ENCODE measurements around the gene HTRA1.
A peak's percentile ranks its signal among the peaks of the same experiment; 100 is the strongest.

The HTRA1 gene

DNA sequence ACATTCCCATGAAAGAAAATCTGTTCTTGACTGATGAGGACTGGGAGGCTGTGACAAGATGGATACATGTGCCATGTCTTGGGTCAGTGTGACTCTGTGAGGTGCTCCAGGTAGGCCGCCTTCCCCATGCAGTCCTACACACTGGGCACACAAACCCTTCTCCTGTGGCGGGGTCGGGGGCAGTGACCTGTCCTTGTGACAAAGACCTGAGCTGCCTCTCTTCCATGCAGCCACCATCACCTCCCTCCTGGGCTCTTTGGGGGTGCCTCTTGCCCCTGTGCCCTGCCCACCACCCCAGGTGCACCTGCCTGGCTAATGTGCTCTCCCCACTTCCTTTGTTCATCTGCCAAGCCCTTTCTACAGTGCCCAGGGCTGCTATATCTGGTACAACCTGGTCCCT is 63.5 kb downstream of the HTRA1 start:
- DNase-seq, result no peak

DNA sequence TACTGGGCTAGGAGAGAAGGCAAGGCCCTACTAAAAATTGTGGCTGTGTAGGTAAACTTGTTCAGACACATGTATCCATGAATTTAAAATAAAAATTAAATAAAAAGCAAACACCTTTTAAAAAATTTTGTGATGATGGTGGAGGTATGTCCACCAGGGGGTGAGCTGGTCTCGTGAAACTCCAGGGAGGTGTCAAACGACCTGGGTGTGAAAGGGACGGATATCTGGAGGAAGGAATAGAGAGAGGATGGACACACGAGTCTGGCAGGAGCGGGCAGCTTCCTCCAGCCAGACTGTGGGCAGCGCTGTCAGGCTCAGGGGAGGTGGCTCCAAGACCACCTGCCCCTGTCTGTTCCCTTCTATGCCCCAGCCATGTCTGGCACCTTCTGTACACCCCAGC is 64.4 kb downstream of the HTRA1 start:
- DNase-seq, result no peak

DNA sequence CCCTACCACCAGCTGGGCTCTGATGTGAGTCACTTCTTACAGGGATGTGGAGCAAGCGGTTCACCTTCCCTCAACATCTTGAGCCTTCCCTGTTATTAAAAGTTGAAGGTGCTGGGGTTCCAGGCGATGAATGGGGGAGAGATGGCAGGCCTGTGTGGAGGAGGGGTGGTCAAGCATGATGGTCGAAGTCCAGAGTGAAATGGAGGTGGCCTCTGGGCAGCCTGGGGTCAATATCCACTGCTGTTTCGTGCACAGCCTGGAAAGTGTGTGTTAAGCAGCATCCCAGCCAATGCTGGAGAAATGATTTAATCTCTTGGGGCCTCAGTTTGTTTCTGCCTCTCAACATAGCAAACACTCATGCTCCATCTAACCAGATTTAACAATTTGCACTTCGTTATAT is 65.5 kb downstream of the HTRA1 start:
- no peak for DNase-seq

DNA sequence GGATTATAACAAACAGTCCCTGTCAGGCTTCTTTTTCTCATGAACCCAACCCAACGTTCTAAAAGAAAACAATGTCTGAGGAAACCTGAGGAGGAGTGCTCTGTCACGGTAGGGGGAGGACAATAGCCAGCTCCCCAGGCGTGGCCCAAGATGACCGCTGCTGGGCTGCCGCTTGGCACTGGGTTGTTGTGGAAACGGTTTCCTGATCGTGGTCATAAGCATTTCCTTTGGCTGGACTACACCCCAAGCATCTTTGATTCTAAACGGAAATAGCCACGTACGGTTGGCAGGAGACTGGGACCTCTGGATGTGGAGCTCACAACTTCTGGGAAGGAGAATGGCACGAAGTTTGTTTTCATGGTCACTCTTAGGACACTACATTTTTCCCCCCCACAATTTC is 68.8 kb downstream of the HTRA1 start:
- DNase-seq, result no peak

DNA sequence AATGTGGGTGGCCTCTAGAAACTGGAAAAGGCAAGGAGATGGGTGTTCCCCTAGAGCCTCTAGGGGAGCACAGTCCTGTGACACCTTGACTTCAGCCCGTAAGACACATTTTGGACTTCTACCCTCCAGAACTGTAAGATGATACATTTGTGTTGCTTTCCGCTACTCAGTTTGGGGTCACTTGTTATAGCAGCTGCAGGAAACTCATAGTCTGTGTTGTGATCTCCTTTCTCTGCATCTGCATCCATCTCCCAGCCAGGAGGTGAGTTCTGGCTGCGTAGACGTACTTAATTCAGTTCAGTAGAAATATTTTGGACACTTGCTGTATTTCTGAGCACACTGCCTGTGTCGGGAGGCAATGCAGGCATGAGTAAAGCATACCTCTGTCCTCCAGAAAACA is 69.9 kb downstream of the HTRA1 start:
- no peak for DNase-seq

DNA sequence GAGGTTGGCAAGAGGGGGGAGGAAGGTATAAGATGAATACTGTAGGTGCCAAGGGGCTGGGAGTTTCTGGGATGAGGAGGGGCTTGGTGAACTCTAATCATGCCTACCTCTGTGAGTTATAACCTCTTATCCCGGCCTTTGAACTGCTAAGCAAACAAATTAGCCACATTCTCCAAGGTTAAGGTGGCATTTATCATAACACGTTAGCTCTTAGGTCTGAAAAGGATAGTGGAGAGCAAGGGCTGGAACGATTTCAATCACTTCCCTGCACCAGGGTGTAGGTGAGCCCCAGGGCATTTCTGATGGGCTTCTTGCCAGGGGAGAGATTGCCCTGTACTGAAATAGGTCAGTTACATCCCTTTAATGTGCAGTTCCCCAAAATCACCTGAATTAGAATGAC is 70.6 kb downstream of the HTRA1 start:
- no peak for DNase-seq

DNA sequence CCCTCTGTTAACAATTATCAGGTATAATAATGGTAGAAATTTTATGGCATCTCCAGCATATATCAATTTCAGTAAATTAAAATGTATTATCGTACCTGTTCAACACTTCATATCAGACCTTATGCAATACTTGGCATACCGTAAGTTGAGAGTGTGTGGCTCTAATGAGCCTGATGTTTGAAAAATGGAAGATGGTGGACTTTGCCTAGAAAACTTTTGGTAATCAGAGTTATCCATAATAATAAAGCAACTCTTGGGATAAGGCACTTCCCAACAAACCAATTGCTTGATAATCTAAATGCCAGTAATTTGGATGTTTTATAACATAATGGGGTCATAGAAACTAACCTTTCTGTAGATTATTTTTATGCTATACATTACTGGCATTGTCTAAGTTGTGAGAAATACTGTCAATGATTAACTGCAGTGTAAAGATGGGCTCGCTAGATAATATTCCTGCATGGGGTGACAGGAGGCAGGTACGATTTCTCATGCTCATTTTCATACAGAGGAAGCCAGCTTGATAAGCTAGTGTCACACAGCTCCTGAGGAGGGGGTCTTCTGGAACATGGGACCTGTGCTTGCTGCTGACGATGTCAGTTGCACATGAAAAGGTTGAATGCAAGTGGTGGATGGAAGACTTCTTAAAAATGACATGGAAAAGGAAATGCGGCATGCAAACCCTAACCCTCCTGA is 71.4 kb downstream of the HTRA1 start:
- no peak for DNase-seq

DNA sequence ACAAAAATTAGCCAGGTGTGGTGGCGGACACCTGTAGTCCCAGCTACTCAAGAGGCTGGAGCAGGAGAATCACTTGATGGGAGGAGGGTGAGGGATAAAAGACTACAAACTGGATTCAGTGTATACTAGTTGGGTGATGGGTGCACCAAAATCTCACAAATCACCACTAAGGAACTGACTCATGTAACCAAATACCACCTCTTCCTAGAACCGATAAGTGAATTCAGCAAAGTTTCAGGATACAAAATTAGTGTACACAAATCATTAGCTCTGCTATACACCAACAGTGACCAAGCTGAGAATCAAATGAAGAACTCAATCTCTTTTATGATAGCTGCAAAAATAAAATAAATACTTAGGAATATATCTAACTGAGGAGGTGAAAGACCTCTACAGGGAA is 76.2 kb downstream of the HTRA1 start:
- DNase-seq, result no peak

DNA sequence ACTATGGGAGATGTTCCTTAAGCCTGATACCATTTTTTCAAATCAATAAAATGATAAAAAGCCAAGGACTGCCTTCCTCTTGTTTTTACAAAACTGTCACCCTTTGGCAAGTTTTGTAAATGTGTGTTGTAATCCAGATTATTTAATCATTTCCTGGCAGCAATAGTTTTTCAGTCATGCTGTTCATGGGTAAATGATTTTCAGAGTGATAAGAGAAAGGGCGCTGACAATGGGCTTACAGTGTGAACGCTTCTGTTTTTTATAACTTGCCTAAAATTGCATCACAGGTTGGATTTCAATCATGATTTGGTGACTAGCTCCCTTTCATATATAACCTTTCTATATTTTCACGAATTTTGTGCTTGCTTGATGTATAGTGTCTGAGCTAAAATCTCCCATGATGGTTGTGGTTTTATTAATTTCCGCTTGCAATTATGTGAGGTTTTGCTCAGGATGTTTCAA is 80.2 kb downstream of the HTRA1 start:
- no peak for DNase-seq

DNA sequence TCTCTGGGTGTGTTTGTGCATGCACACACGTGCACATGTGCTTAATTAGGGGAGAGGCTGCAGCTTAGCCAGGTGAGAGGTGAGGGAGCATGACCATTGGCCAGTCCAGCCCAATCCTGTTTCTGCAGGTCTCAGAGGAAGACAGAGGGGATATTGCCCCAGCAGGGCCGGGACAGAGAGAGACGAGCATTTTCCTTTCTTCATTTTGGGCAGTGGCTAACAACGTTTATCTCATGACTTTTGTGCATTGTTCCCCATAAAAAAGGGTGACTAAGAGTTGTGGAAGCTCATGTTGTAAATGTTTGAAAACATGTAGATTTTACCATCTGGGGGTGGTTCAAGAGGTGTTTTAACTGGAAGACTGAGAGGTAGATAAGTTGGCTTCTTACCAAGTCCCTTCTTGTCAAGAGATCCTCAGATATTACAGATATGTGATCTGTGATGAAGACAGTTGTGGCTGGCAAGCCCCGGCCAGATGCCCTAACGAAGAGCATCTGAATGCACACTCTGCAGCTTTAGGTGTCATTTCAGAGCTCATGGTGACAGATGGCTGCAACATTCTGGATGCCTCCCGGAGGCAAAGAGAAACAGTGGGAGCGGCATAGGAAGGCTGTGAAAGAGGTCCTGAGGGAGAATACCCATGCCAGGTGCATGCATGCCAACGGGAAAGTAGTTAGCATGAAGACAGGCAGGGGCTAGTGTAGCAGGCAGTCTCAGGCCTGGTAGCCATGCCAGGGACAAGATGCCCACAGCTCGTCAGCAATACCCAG is 82.5 kb downstream of the HTRA1 start:
- no peak for DNase-seq

DNA sequence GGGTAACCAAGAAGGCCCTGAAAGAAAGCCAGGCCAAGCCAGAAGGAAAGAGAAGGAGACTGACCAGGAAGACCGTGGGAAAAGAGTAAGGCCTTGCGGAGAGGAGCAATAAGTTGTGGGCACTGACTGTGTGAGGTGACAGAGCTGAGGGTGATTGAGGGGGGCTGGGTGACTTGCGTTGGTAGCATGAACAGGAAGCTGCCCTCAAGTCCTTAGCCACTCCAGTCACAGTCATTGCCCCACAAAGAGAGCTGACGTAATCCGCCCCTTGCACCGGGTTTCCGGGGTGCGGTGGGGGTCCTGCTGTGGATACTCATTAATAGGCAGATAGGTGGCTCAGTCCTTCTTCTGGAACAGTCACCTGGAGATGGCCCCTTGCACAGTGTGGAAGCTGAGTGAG is 83.1 kb downstream of the HTRA1 start:
- DNase-seq, result no peak

DNA sequence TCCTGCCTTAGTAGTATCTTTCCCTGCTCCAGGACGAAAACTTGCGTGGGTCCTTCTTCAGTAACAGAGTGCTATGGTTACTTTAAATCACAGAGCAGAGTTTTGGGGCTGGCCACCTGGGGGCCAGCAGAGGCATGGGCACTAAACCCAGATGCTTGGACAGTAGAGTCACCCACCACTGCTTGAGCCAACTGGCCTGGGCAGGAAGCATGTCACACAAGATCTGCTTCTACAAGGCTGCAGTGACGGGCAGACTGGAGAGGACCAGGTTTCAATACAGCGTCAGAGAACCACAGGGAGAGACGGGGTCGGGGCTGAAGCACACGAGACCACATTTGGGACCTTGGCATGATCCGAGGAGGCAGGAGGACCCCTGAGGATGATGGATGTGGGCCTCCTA is 84.9 kb downstream of the HTRA1 start:
- DNase-seq, result no peak

DNA sequence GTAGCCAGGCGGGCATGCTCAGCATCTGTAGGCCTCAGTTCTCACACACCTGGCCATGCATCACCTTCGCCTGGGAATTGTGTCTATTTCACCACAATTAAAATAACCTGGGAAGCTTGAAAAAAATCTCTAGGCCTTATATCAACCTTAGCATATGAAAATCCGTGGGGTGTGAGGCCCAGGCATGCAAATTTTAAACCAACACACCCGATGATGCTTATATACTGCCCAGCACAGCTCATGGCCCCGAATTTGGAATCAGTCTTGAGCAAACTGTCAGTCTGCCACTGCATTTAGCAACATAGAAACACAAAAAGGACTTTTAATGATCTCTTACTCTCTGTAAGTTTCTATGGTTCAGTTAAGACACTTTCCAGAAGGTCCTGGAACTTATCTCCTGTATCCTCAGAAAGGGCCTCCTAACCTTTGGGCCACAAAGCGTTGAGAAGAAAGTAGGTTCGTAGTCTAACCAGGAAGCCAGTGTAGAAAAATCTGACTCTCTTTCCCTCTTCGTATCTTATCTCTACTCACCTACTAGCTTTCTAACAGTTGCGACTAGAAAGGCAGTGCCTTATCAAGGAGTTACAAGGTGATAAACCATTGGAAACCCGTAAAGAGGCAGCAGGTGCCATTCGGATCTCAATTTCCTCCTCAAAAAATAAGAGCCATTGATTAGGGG is 87.2 kb downstream of the HTRA1 start:
- no peak for DNase-seq

DNA sequence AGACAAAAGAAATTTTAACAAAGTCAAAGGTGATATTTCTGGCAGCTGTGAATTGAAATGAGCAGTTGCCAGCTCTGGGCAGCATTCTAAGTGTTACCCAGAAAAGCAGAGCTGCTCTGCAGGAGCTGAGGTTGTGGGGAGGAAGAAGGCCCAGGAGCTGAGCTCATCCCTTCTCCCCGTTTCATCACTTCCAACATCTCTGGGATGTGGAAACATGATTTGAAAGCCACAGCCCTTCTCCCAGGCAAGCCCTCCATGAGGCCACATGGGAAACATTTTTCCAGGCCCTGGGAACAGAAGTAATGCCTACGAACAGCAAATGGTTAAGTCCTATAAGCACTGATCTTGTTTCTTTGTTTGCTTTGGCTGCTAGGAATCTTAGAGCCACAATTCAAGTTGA is 88.3 kb downstream of the HTRA1 start:
- DNase-seq, result peak; percentile 8

DNA sequence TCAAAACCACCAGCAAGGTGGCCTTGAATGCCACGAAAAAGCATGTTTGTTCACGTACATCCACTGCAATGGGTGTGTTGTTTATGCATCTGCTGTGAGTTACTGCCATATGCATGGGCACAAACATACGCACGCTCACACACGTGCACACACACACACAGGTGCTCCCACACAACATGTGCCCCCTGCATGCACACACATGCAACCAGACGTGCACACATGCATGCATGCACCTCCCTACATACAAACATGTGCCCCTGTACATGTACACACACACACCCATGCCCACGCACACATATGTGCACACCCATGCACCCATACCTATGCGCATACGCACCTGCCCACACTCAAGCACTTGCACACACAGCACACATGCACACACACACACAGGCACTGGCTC is 89.1 kb downstream of the HTRA1 start:
- DNase-seq, result no peak

DNA sequence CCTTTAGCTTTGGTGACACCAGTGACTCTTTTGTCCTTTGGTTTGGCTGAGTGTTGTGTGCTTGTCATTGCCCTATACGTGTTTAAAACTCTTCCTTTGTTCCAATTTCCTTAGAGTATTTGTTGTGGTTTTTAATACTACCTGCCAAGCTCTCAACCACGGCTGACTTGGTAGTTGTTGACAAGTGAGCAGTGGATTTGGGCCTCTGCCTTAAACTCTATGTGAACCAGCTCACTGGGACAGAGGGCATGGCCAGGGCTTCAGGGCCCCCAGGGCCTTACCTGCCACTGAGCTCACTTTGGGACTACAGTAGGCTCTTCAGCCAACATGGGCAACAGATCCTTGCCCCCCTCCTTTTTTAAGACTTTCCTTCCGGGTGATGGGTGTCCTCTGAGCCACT is 89.6 kb downstream of the HTRA1 start:
- DNase-seq, result no peak

DNA sequence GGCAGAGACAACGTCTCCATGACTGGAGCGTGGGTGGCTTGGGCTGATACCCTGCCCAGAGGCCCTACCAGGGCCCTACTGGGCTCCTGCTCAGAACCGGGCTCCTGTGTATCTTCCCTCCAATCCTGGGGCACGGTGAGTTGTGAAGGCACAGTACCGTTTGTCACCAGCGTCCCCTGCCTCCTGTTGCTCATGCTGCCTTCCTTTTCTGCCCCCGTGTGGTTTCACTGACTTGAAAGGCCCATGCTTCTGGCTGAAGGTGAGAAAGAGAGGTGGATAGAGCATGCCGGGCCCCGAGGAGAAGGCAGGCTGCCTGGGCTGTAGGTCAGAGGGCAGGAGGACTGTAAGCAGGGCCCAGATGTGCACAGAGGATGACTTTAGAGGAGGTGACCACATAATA is 90.1 kb downstream of the HTRA1 start:
- DNase-seq, result no peak

DNA sequence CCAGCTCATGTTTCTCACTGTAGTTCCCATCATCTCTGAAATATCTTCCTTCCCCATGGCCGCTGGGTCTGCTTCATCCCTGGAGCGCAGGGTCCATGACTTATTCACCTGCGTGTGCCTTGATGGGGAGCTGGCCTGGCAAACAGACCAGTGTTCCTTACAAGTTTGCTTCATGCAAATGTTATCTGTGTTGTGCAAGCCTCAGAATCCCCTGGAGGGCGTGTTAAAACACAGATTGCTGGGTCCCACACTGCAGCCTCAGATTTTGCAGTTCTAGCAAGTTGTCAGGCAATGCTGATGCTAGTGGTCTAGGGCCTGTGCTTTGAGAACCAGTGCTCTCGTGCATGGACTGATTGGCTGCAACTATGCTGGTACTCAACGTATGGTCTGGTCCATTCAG is 92.0 kb downstream of the HTRA1 start:
- DNase-seq, result no peak

DNA sequence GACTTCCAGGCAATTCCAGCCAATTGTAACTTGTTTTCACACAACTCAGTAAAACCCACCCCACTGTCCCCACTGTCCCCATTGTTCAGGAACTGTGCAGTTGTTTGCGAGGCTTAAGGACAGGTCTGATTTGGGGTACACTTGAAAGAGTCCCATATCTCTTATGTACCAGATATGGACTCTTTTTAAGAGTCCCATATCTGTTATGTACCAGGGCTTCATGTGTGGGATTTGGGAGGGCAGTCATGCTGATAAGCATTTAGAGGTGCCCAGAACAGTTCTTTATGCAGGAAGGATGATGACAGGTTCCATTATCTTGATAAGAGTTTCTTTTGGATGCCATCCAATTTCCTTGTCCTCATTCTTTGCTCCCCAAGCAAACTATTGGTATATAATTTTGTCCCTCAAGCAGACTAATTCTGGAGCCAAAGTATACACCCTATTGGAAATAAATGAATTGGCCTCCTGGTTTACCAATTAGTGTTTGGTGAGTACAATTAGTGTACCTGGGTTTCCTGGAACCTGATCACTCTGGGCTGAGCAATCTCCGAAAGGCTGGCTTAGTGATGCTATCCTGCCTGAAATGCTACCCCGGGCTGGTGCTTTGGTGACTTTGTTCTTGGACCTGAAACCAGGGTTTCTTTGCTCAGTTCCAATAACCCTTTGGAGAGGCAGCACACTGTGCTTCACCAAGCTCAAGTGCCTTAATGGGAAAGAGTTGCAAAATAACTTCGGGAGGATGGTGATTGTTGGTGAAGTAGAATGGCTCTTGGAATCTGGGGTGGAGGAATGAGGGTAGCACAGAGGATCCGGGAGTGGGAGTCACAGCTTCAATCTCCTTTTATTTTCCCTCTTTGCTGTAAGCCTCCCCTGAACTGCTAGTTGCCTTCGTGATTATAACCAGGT is 93.0 kb downstream of the HTRA1 start:
- DNase-seq, result no peak

DNA sequence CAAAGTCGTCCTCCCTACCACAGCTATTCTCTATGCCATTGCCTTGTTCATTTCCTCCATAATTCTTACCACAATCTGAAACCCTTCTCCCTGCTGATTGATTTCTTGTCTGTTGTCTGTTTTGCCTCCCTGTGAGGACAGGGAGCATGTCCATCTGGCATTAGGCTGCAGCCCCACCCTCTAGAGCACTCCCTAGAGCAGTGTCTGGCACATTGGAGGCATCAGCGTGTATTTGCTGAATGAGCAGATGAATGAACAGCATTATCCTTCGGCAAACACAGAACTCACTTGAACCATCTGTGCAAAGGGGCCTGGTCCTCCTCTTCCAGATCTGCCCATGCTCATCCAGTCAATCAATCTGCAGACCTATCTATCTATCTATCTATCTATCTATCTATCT is 94.1 kb downstream of the HTRA1 start:
- DNase-seq, result no peak

DNA sequence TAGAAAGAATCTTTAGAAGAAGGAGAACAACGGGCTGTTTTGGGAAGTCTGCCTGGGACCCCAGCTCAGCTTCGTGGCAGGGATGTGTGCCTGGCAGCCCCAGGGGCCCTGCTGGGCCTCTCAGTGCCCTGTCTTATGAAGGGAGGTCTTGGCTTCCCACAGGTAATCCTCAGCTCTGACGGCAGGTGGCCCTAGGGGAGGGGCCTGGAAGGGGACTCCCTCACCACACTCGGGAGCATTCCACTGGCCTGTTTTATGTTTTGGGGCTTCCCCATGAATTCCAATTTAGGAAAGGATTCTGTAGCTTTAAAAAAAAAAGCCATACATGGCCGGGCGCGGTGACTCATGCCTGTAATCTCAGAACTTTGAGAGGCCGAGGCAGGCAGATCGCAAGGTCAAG is 96.2 kb downstream of the HTRA1 start:
- DNase-seq, result no peak

DNA sequence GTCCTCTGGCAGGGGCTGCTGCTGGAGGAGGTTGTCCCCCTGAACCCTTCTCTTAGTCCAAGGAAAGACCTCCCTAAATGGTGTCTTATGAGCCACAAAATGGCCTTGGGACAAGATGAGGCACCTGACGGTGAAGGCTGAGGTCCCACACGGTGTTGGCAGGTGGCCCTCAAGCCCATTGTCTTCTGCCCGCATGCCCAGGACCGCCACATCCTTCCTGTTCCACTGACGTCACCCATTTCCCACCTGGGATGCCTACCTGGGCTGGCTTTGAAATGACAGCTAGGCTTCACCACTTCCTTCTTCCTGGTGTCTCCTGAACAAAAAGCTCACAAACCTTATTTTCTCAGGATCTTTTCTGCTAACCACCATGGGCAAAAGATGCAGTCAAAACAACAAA is 97.1 kb downstream of the HTRA1 start:
- DNase-seq, result no peak

DNA sequence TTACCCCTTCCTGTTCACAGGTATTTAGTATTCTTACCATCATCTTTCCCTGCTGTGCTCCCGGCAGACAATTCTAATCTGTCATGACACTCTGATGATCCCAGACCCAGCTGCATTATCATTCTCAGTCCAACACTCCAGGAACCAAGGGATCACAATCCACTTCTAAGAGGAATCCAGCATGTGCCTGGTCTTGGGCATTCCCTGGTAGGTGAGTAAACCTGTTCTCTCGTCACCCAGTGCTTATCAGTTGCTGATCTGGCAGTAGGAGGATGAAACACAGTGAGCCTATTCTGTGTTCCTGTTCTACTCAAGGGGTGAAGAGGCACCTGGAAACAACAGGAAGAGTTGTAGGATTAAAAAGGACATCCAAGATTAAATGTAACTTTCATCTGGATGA is 97.9 kb downstream of the HTRA1 start:
- DNase-seq, result no peak

Measured in fibroblast of skin of right quadriceps (primary cell).